MCF 10A (cell line): ENCODE results near the gene NCAM1. TPM values are rescaled to one million over a fixed set of nuclear protein-coding genes. Genes with fewer than 3 reads are reported as not detected.

ENCODE experiments used
- BruUV-seq: library from RNA; stranded (reverse); fragments of 400-500 nt; replicated peaks from 2 replicates; lab custom pipeline; 2021; lab: Mats Ljungman, UMichigan
- CTCF ChIA-PET: fragments of 300-600 bp; sonication (Branson Sonifier 250); formaldehyde crosslinking; extraction: SDS; loops from one replicate; lab custom pipeline; 2021; ENCODE audit warnings: antibody characterized with exemption, inconsistent platforms; lab: Yijun Ruan, JAX
- POLR2A ChIA-PET: fragments of 300-600, 350-650 bp; sonication (Branson Sonifier 250); formaldehyde crosslinking; extraction: SDS; loops from one replicate; lab custom pipeline; 2020; ENCODE audit warnings: antibody characterized with exemption, inconsistent platforms; lab: Yijun Ruan, JAX
- DNase-seq: peaks from one replicate; pipeline ENCODE4 v3.0.0-alpha.2; 2018; ENCODE audit not compliant: unreplicated experiment
- H3K27ac Mint-ChIP-seq: one replicate; pipeline ENCODE4 v1.8.0; 2022; ENCODE audit warnings: mild to moderate bottlenecking, low read depth, mixed read lengths; ENCODE audit not compliant: unreplicated experiment
- H3K27me3 Mint-ChIP-seq: one replicate; pipeline ENCODE4 v1.8.0; 2022; ENCODE audit warnings: mixed read lengths; ENCODE audit not compliant: insufficient read depth, unreplicated experiment
- H3K36me3 Mint-ChIP-seq: one replicate; pipeline ENCODE4 v1.8.0; 2022; ENCODE audit warnings: mild to moderate bottlenecking, moderate library complexity, mixed read lengths; ENCODE audit not compliant: insufficient read depth, unreplicated experiment
- H3K4me1 Mint-ChIP-seq: one replicate; pipeline ENCODE4 v1.8.0; 2022; ENCODE audit warnings: mixed read lengths; ENCODE audit not compliant: insufficient read depth, unreplicated experiment
- H3K4me3 Mint-ChIP-seq: one replicate; pipeline ENCODE4 v1.8.0; 2022; ENCODE audit warnings: mild to moderate bottlenecking, moderate library complexity, mixed read lengths; ENCODE audit not compliant: unreplicated experiment
- H3K9me3 Mint-ChIP-seq: one replicate; pipeline ENCODE4 v1.8.0; 2022; ENCODE audit warnings: mixed read lengths; ENCODE audit not compliant: unreplicated experiment
- CTCF ChIP-seq: fragments of 200-600 bp; IDR thresholded peaks from one replicate; pipeline ENCODE4 v1.8.0; 2022; ENCODE audit warnings: antibody characterized with exemption, mild to moderate bottlenecking; ENCODE audit not compliant: unreplicated experiment
- intact Hi-C: fragments of 100-400 bp; cut with micrococcal nuclease; formaldehyde crosslinking; loops from 2 replicates; pipeline ENCODE4 v1.14.1; 2022
- total RNA-seq: library from RNA; stranded (reverse); gene quantifications from 2 replicates; pipeline ENCODE4 v1.2.3, GENCODE V29; 2022

The NCAM1 gene
- total RNA-seq, 1 experiment from 2014 or later = 0.19 TPM

- CTCF ChIA-PET = no interaction called here
- no peak for TF ChIP-seq CTCF
- BruUV-seq = no TSS peak
- Mint-ChIP-seq H3K9me3 (no peaks in the 10 kb centered on the region), H3K4me3 (no peak overlapping the region), H3K4me1 (no peaks in the 10 kb centered on the region), H3K27me3 (no peaks in the 10 kb centered on the region), H3K36me3 (no peaks in the 10 kb centered on the region), H3K27ac (no peak overlapping the region)
- POLR2A ChIA-PET = interaction anchor here (0.6 to 0.7 kb wide), 2 partner anchors 24 to 415 kb away, joined by 3 read pairs; no protein-coding TSS in a partner anchor
- DNase-seq = peak; percentile 47
- intact Hi-C loops = no loop called here
Measured at GRCh38 chr11:113006896-113007445, 45.8 kb downstream of the NCAM1 start.

- no peaks in the 10 kb centered on the region for H3K27me3 Mint-ChIP-seq
- H3K9me3 Mint-ChIP-seq = no peaks in the 10 kb centered on the region
- intact Hi-C loops = no loop called here
- no peak for TF ChIP-seq CTCF
- BruUV-seq = no TSS peak
- POLR2A ChIA-PET = interaction anchor here (0.6 to 1.3 kb wide), 4 partner anchors 14 to 187 kb away, joined by 3 to 6 read pairs (median 4); no protein-coding TSS in a partner anchor
- H3K4me1 Mint-ChIP-seq = peaks cover 6% of the 10 kb centered on the region
- H3K27ac Mint-ChIP-seq = no peak overlapping the region
- CTCF ChIA-PET = interaction anchor here (0.6 to 1.3 kb wide), 3 partner anchors 25 to 248 kb away, joined by 3 to 4 read pairs (median 3); no protein-coding TSS in a partner anchor
- DNase-seq = no peak
- no peak overlapping the region for H3K4me3 Mint-ChIP-seq
- H3K36me3 Mint-ChIP-seq = no peaks in the 10 kb centered on the region
Measured at GRCh38 chr11:113014262-113015097, 53.3 kb downstream of the NCAM1 start.

GRCh38 chr11:113015098-113015455 is 53.9 kb downstream of the NCAM1 start:
- ChIA-PET POLR2A (interaction anchor here (0.6 to 0.9 kb wide), 2 partner anchors 46 to 177 kb away, joined by 3 read pairs; no protein-coding TSS in a partner anchor), CTCF (interaction anchor here (0.5 to 1.3 kb wide), 4 partner anchors 25 to 553 kb away, joined by 3 read pairs; no protein-coding TSS in a partner anchor)
- no TSS peak for BruUV-seq
- intact Hi-C loops = no loop called here
- H3K4me3 Mint-ChIP-seq = no peak overlapping the region
- H3K9me3 Mint-ChIP-seq = no peaks in the 10 kb centered on the region
- DNase-seq = no peak
- no peaks in the 10 kb centered on the region for H3K27me3 Mint-ChIP-seq
- TF ChIP-seq CTCF = no peak
- peaks cover 6% of the 10 kb centered on the region for H3K4me1 Mint-ChIP-seq
- H3K27ac Mint-ChIP-seq = no peak overlapping the region
- no peaks in the 10 kb centered on the region for H3K36me3 Mint-ChIP-seq

GRCh38 chr11:113016905-113017304 is 55.7 kb downstream of the NCAM1 start:
- no peaks in the 10 kb centered on the region for H3K27me3 Mint-ChIP-seq
- TF ChIP-seq CTCF = no peak
- H3K9me3 Mint-ChIP-seq = no peaks in the 10 kb centered on the region
- intact Hi-C loops = no loop called here
- no TSS peak for BruUV-seq
- ChIA-PET CTCF (no interaction called here), POLR2A (interaction anchor here (1.9 kb wide), 1 partner anchor 32 kb away, joined by 4 read pairs; no protein-coding TSS in a partner anchor)
- DNase-seq = peak; percentile 27
- H3K4me1 Mint-ChIP-seq = peaks cover 6% of the 10 kb centered on the region
- no peak overlapping the region for H3K4me3 Mint-ChIP-seq
- H3K36me3 Mint-ChIP-seq = no peaks in the 10 kb centered on the region
- no peak overlapping the region for H3K27ac Mint-ChIP-seq
